ENCODE results near the gene ATOH8.

GRCh38 chr2:85793584-85793983 is 39.8 kb downstream of the ATOH8 start:
- TF ChIP-seq CTCF (IDR thresholded peaks at IDR 0.05) (no peak), POLR2A (IDR thresholded peaks at IDR 0.05) (no peak), EP300 (IDR thresholded peaks at IDR 0.05) (no peak), POLR2AphosphoS5 (IDR thresholded peaks at IDR 0.05) (no peak)
